ENCODE results near the gene RGS3.

DNA sequence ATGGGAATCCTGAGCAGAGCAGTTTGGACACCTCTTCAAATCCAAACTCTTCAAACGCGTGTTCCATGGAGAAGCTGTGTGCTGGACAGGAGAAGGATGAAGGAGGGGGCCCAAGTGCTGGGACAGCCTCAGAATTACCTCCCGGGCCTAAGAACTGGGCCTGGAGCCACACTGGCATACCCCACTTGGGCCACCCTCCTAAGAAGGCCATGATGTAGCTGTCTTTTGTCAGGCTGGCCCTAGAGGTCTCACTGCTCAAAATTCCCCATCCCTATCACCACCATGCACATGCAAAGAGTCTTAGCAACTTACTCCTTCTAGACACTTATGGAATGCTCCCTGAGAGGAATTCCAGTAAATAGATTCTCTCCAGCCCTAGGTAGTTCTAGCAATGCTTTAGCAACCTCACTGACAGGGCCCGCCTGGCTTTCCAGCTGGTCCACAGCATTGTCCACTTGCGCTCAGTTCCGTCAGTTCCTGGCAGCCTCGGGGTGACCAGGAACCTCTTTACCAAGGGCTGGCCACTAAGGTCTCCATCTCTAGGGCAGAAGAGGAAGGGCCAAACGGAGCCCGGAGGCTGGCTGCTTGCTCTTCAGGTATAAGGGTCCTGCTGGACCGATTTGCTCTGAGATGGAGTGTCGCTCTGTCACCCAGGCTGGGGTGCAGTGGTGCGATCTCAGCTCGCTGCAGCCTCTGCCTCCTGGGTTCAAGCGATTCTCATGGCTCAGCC lies 75.3 kb downstream of the RGS3 start:
- TF ChIP-seq EZH2phosphoT487 (IDR thresholded peaks at IDR 0.05; ENCODE audit: insufficient read depth, low read depth) (no peak), EZH2 (IDR thresholded peaks at IDR 0.05; ENCODE audit: insufficient read depth, poor library complexity, severe bottlenecking) (no peak)

Measured in GM23248 (cell line).